ENCODE measurements around the gene LYAR. TPM values are rescaled to one million over a fixed set of nuclear protein-coding genes. Genes with fewer than 3 reads are reported as not detected.

LYAR gene
- total and polyA plus RNA-seq, 2 experiments from 2014 or later = 44.0 to 105 TPM

DNA sequence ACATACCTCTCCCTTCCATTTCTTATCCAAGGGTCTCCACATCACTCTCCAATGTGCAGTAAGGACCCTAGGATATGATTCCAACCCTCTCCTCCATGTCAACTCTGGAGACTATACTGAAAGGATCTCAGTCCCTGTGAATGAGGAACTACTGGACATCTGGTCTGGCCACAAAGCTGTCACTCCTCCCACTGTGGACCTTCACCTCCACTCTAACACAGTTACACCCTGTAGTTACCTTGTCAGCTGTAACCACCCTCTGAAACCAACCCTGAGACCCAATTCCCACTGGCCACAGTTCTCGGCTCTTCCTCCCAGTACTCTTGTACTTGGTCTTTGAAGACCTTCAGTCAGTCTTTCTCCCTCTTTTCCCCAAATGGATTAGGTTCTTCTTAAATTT, 44.8 kb downstream of the LYAR start:
- Histone ChIP-seq H3K9me2 (ENCODE audit: insufficient read depth) (no peaks in the 10 kb centered on the region), H3K79me2 (replicated peaks; ENCODE audit: insufficient read depth) (peaks cover 4% of the 10 kb centered on the region), H3K27me3 (ENCODE audit: insufficient read depth) (no peaks in the 10 kb centered on the region), H3K4me2 (no peak overlapping the region), H3K36me3 (ENCODE audit: insufficient read depth) (peaks cover 18% of the 10 kb centered on the region), H3K4me3 (no peak overlapping the region), H3K27ac (ENCODE audit: low read depth) (no peak overlapping the region), H4K20me1 (replicated peaks; ENCODE audit: insufficient read depth) (peaks cover 4% of the 10 kb centered on the region; the same call in 1 of the 2 replicates), H3K4me1 (ENCODE audit: insufficient read depth) (peaks cover 7% of the 10 kb centered on the region), H3F3A (replicated peaks; ENCODE audit: low read depth) (0 out of 2 replicates have a peak, but pooled peaks cover 3% of the 10 kb centered on the region), H2AFZ (no peak overlapping the region)
- Mint-ChIP-seq H3K9me3 (no peaks in the 10 kb centered on the region), H3K27ac (no peak overlapping the region), H3K4me1 (peaks cover 11% of the 10 kb centered on the region), H3K27me3 (ENCODE audit: insufficient read depth, low read depth, poor library complexity) (peaks cover 2% of the 10 kb centered on the region), H3K4me3 (no peak overlapping the region), H3K36me3 (ENCODE audit: low read depth) (peaks cover 34% of the 10 kb centered on the region)
- ATAC-seq (no peak), DNase-seq (ENCODE audit: low spot score) (no peak)
- TF ChIP-seq JUNB (IDR thresholded peaks at IDR 0.05; ENCODE audit: unreplicated experiment) = no peak
- TF ChIP-seq ZNF331 (CRISPR knock-in tag; IDR thresholded peaks at IDR 0.05; ENCODE audit: low read depth) = no peak
- no peak for TF ChIP-seq EZH2 (IDR thresholded peaks at IDR 0.05; ENCODE audit: low read depth, unreplicated experiment)
- TF ChIP-seq, protein P1, sequence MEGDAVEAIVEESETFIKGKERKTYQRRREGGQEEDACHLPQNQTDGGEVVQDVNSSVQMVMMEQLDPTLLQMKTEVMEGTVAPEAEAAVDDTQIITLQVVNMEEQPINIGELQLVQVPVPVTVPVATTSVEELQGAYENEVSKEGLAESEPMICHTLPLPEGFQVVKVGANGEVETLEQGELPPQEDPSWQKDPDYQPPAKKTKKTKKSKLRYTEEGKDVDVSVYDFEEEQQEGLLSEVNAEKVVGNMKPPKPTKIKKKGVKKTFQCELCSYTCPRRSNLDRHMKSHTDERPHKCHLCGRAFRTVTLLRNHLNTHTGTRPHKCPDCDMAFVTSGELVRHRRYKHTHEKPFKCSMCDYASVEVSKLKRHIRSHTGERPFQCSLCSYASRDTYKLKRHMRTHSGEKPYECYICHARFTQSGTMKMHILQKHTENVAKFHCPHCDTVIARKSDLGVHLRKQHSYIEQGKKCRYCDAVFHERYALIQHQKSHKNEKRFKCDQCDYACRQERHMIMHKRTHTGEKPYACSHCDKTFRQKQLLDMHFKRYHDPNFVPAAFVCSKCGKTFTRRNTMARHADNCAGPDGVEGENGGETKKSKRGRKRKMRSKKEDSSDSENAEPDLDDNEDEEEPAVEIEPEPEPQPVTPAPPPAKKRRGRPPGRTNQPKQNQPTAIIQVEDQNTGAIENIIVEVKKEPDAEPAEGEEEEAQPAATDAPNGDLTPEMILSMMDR (conservative IDR thresholded peaks at IDR 0.05; ENCODE audit: low read depth in 2 of 2) = no peak
- TF ChIP-seq POLR2AphosphoS5 (IDR thresholded peaks at IDR 0.05; ENCODE audit: low read depth) = no peak
- no peak for TF ChIP-seq EZH2phosphoT487 (IDR thresholded peaks at IDR 0.05; ENCODE audit: unreplicated experiment)
- TF ChIP-seq, protein P2, sequence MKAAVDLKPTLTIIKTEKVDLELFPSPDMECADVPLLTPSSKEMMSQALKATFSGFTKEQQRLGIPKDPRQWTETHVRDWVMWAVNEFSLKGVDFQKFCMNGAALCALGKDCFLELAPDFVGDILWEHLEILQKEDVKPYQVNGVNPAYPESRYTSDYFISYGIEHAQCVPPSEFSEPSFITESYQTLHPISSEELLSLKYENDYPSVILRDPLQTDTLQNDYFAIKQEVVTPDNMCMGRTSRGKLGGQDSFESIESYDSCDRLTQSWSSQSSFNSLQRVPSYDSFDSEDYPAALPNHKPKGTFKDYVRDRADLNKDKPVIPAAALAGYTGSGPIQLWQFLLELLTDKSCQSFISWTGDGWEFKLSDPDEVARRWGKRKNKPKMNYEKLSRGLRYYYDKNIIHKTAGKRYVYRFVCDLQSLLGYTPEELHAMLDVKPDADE (IDR thresholded peaks at IDR 0.05) = no peak
- TF ChIP-seq, protein P3, sequence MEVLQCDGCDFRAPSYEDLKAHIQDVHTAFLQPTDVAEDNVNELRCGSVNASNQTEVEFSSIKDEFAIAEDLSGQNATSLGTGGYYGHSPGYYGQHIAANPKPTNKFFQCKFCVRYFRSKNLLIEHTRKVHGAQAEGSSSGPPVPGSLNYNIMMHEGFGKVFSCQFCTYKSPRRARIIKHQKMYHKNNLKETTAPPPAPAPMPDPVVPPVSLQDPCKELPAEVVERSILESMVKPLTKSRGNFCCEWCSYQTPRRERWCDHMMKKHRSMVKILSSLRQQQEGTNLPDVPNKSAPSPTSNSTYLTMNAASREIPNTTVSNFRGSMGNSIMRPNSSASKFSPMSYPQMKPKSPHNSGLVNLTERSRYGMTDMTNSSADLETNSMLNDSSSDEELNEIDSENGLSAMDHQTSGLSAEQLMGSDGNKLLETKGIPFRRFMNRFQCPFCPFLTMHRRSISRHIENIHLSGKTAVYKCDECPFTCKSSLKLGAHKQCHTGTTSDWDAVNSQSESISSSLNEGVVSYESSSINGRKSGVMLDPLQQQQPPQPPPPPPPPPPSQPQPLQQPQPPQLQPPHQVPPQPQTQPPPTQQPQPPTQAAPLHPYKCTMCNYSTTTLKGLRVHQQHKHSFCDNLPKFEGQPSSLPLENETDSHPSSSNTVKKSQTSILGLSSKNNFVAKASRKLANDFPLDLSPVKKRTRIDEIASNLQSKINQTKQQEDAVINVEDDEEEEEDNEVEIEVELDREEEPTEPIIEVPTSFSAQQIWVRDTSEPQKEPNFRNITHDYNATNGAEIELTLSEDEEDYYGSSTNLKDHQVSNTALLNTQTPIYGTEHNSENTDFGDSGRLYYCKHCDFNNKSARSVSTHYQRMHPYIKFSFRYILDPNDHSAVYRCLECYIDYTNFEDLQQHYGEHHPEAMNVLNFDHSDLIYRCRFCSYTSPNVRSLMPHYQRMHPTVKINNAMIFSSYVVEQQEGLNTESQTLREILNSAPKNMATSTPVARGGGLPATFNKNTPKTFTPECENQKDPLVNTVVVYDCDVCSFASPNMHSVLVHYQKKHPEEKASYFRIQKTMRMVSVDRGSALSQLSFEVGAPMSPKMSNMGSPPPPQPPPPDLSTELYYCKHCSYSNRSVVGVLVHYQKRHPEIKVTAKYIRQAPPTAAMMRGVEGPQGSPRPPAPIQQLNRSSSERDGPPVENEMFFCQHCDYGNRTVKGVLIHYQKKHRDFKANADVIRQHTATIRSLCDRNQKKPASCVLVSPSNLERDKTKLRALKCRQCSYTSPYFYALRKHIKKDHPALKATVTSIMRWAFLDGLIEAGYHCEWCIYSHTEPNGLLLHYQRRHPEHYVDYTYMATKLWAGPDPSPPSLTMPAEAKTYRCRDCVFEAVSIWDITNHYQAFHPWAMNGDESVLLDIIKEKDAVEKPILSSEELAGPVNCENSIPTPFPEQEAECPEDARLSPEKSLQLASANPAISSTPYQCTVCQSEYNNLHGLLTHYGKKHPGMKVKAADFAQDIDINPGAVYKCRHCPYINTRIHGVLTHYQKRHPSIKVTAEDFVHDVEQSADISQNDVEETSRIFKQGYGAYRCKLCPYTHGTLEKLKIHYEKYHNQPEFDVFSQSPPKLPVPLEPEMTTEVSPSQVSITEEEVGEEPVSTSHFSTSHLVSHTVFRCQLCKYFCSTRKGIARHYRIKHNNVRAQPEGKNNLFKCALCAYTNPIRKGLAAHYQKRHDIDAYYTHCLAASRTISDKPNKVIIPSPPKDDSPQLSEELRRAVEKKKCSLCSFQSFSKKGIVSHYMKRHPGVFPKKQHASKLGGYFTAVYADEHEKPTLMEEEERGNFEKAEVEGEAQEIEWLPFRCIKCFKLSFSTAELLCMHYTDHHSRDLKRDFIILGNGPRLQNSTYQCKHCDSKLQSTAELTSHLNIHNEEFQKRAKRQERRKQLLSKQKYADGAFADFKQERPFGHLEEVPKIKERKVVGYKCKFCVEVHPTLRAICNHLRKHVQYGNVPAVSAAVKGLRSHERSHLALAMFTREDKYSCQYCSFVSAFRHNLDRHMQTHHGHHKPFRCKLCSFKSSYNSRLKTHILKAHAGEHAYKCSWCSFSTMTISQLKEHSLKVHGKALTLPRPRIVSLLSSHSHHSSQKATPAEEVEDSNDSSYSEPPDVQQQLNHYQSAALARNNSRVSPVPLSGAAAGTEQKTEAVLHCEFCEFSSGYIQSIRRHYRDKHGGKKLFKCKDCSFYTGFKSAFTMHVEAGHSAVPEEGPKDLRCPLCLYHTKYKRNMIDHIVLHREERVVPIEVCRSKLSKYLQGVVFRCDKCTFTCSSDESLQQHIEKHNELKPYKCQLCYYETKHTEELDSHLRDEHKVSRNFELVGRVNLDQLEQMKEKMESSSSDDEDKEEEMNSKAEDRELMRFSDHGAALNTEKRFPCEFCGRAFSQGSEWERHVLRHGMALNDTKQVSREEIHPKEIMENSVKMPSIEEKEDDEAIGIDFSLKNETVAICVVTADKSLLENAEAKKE (CRISPR knock-in tag; IDR thresholded peaks at IDR 0.05) = no peak
- TF ChIP-seq STAT1 (IDR thresholded peaks at IDR 0.05; ENCODE audit: unreplicated experiment) = no peak
- TF ChIP-seq, protein P4, sequence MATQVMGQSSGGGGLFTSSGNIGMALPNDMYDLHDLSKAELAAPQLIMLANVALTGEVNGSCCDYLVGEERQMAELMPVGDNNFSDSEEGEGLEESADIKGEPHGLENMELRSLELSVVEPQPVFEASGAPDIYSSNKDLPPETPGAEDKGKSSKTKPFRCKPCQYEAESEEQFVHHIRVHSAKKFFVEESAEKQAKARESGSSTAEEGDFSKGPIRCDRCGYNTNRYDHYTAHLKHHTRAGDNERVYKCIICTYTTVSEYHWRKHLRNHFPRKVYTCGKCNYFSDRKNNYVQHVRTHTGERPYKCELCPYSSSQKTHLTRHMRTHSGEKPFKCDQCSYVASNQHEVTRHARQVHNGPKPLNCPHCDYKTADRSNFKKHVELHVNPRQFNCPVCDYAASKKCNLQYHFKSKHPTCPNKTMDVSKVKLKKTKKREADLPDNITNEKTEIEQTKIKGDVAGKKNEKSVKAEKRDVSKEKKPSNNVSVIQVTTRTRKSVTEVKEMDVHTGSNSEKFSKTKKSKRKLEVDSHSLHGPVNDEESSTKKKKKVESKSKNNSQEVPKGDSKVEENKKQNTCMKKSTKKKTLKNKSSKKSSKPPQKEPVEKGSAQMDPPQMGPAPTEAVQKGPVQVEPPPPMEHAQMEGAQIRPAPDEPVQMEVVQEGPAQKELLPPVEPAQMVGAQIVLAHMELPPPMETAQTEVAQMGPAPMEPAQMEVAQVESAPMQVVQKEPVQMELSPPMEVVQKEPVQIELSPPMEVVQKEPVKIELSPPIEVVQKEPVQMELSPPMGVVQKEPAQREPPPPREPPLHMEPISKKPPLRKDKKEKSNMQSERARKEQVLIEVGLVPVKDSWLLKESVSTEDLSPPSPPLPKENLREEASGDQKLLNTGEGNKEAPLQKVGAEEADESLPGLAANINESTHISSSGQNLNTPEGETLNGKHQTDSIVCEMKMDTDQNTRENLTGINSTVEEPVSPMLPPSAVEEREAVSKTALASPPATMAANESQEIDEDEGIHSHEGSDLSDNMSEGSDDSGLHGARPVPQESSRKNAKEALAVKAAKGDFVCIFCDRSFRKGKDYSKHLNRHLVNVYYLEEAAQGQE (IDR thresholded peaks at IDR 0.05; ENCODE audit: unreplicated experiment) = no peak
- no peak for TF ChIP-seq NANOG (IDR thresholded peaks at IDR 0.05; ENCODE audit: borderline replicate concordance)
- no peak for TF ChIP-seq CREB1 (CRISPR knock-in tag; IDR thresholded peaks at IDR 0.05; ENCODE audit: low read depth)
- TF ChIP-seq ZNF114 (CRISPR knock-in tag; IDR thresholded peaks at IDR 0.05) = no peak

All from GM23338 (cell line).